EH (cell line): ENCODE results near the gene PRRT3.
"Not testable (repeated sequence)": the region's sequence is repeated elsewhere in the genome, so short reads cannot be mapped to it uniquely, and the experiment has no call there.

ENCODE experiments used
- DNase-seq: peaks from one replicate; pipeline ENCODE4 v3.0.0-alpha.2; 2015; ENCODE audit warnings: low read depth

PRRT3 gene

DNA sequence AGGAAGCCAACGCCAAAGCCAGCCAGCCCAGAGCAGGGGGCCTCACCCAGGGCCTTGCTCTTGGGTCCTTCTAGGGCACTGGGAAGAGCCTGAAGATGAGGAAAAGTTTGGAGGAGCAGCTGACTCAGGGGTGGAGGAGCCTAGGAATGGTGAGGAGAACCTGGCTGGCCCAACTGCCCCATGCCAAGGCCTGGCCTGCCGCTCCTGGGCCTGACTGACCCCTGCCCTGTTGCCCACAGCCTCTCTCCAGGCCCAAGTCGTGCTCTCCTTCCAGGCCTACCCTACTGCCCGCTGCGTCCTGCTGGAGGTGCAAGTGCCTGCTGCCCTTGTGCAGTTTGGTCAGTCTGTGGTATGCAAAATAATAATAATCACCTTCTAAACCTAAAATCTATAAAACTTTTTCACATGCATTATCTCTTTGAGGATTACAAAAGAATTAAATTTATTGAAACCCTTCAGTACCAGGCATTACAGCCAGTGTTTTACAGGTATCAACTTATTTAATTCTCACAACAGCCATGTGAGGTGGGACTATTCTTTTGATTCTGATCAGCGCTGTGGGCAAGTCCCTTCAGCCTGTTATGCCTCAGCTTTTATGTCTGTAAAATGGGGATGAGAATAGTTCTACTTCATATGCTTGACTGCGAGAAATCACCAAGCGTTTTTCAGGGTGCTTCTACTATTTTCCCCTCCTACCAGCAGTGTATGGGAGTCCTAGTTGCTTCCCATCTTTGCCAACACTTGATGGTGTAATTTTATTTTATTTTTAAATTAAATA lies 33.8 kb downstream of the PRRT3 start:
- DNase-seq = no peak

DNA sequence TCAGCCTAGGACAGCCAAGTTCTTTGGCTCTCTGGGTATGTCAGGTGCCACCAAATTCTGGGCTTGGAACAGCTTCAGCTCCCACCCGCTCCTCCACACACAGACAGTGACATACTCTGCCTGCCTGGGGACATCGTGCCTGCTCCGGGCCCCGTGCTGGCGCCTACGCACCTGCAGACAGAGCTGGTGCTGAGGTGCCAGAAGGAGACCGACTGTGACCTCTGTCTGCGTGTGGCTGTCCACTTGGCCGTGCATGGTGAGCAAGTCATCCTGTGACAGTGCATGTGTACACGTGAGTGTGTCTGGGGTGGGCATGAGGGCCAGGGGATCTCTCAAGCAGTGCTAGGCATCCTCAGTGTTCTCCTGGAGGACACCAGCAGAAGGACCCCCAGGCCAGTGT lies 34.4 kb downstream of the PRRT3 start:
- DNase-seq = no peak

DNA sequence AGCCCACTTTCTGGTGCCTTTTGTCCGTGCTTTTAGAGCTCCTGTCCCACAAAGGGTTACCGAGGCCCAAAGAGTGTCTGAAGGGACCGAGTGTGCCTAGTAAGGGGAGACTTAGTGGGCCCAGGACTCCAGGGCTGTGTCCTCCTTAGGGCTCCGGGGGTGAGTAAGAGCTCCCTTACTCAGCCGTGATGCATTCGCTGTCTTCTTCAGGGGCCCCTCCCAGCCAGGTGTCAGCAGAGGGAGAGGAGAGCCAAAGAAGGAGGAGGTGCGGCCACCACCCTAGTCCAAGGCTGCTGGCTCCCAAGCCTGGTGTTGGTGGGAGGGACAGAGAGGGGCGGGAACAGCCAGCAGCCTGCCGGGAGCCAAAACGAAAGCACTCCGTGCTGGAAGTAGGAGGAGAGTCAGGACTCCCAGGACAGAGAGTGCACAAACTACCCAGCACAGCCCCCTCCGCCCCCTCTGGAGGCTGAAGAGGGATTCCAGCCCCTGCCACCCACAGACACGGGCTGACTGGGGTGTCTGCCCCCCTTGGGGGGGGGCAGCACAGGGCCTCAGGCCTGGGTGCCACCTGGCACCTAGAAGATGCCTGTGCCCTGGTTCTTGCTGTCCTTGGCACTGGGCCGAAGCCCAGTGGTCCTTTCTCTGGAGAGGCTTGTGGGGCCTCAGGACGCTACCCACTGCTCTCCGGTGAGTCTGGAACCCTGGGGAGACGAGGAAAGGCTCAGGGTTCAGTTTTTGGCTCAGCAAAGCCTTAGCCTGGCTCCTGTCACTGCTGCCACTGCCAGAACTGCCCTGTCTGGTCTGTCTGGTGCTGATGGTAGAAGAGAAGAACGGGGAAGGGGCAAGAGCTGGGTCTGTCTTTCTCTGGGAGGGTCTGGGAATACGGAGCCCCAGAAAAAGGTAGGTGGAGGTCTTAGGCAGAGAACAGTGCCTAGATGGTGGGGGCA lies 35.2 kb downstream of the PRRT3 start, which contains the start of gene IL17RC:
Gene IL17RC (plus strand): TSS at position 365 of the 947 bp plus-strand sequence. CDS start 218 bp downstream, at position 583.
- peak; percentile 91 for DNase-seq

DNA sequence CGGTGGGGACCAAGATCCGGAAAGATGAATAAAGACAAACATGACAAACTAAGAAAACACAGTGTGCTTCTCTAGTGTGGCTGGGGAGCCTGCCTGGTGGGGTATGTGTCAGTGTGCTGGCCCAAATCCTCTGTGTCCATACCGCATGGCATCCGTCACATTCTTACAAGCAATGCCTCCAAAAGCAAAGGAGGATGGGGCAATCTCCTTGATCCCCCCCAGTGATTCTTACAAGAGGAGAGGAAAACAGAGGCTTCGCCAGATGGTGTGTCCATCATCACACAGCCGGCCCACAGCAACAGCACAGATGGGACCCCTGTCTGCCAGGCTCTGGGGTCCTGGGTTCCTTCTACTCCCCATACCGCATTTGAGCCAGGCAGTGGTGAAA lies 35.9 kb downstream of the PRRT3 start:
- DNase-seq = peak; percentile 64

DNA sequence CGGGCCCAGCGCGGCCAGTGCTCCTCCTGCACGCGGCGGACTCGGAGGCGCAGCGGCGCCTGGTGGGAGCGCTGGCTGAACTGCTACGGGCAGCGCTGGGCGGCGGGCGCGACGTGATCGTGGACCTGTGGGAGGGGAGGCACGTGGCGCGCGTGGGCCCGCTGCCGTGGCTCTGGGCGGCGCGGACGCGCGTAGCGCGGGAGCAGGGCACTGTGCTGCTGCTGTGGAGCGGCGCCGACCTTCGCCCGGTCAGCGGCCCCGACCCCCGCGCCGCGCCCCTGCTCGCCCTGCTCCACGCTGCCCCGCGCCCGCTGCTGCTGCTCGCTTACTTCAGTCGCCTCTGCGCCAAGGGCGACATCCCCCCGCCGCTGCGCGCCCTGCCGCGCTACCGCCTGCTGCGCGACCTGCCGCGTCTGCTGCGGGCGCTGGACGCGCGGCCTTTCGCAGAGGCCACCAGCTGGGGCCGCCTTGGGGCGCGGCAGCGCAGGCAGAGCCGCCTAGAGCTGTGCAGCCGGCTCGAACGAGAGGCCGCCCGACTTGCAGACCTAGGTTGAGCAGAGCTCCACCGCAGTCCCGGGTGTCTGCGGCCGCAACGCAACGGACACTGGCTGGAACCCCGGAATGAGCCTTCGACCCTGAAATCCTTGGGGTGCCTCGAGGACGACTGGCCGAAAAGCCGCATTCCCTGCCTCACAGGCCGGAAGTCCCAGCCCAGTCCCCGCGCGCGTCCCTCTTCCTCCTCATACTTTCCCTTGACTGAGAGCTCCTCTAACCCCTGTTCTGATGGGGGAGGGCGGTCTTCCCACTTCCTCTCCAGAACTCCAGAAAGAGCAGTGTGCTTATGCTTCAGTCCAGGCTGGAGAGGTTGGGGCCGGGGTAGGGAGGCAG lies 36.7 kb downstream of the PRRT3 start:
- DNase-seq = peak; percentile 84

DNA sequence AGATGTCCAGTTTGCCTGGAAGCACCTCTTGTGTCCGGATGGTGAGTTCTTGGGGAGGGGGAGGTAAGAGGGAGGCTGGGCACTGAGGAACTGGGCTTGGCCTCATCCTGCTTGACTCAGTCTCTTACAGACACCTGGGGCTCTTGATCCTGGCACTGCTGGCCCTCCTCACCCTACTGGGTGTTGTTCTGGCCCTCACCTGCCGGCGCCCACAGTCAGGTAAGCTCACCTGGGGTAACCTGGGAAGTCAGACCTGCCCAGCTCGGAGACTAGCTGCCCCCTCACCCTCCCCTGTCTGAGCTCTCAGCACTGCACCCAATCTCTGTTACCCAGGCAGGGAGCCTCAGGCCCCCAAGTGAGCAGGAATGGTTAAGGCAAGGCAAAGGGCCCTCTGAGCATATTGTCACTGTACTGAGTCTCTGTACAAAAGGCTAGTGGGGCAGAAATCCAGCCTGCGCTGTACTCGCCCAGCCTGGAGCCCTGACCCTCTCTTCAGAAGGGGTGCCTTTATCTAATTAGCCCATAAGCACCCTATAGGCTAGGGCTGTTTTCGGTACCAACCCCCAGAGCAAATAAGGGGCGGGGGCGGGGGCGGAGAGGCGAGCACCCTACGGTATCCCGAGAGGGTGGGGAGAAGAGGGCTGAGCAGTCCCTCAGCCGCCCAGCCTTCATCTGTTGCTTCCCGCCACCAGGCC lies 37.5 kb downstream of the PRRT3 start:
- no peak for DNase-seq

DNA sequence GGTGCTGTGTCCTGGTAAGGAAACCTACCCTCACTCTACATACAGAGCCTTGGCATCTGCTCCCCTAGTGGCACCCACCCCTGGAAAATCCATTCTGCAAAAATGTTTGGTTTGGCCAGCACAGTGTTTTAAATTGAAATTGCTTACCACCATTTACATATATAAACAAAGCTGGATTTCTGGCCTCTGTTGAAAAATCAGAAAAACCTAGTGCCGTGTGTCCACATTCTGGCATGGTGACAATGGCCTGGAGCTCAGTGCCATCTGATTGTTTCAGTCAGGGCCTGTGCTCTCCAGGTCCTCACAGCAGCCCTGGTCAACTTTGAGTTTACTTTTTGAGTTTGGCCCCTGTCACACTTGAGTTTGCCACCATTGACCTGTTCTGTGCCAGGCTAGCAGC lies 38.2 kb downstream of the PRRT3 start:
- DNase-seq = no peak

DNA sequence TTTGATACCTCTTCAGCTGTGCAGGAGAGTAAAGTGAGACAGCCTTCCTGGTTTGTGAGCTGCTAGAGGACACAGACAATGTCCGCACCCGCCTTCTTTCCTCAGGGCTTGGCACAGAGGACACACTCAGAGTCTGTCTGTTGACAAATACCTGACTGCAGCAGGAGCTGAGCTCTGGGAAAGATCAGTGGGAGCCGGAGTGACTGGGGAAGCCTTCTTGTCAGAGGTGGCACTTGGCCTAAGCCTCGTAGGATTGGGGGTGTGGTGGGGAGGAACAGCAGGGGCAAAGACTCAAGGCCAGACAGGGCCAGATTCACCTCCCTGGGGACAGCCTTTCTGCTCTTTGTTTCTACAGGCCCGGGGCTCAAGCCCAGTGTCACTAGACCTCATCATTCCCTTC lies 38.6 kb downstream of the PRRT3 start:
- DNase-seq = no peak

DNA sequence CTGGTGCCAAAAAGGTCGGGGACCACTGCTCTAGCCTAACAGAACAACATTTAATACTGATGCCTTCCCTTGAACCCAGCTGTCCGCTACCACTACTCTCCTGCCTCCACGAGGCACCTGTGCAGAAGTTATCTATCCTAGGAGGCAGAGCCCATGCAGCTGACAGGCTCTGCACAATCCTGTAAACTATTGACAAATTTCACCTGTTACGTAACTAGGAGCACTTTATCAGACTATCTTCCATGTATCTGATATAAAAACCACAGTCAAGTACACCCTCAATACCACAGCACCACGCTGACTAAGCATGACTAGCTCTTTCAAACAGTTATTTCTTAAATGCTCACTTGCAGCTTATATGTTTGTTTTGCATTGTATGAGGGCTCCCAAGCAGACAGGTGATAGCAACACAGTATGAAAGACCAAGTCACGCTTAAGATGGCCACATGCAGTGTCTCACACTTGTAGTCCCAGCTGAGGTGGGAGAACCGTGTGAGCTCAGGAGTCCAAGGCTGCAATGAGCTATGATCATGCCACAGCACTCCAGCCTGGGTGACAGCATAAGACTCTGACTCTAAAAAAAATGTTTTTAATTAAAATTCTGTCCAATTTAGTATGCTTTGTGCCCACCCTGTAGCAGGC lies 39.8 kb downstream of the PRRT3 start:
- peak; percentile 31 for DNase-seq

DNA sequence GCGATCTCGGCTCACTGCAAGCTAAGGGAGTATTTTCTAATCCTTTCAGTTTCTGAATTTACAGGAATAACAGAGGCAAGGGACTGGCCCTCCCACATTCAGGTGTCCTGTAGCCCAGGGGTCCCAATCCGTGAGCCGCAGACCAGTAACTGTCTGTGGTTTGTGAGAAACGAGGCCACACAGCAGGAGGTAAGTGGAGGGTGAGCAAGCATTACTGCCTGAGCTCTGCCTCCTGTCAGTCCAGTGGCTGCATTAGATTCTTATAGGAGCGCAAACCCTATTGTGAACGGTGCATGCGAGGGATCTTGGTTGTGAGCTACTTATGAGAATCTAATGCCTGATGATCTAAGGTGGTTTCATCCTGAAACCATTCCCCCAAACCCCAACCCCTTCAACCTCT lies 40.3 kb downstream of the PRRT3 start:
- no peak for DNase-seq

DNA sequence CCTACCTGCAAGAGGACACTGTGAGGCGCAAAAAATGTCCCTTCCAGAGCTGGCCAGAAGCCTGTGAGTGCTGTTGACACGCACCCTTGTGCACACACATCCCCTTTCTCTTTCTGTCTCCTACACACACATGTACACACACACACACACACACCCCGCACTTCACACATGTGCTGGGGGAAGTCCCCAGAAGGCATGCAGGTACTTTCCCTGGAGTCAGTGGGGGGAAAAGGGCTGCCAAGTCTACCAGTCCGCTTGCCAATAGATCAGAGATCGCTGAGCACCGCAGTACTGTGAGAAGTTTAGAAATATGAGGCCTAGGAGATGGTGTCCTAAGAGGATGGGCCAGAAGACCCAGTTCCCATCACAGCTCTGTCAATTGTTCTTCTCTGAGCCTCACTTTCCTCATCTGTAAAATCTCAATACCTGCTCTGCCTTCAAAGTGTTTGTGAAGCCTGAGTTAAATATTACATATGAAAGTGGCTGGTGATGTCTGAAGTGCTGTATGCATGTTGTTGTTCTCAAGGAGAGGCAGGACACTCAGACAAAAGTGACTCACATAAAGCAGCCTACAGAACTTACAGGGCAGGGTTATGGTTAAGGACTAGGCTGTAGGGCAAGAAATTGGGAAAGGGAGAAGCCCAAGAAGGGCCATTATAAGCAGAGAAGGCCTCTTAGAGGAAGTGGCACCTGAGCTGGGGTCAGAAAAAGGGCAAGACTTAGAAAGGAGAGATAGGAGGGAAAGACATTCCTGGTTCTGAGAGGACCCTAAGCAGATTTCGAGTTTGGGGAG lies 42.8 kb downstream of the PRRT3 start:
- no peak for DNase-seq

DNA sequence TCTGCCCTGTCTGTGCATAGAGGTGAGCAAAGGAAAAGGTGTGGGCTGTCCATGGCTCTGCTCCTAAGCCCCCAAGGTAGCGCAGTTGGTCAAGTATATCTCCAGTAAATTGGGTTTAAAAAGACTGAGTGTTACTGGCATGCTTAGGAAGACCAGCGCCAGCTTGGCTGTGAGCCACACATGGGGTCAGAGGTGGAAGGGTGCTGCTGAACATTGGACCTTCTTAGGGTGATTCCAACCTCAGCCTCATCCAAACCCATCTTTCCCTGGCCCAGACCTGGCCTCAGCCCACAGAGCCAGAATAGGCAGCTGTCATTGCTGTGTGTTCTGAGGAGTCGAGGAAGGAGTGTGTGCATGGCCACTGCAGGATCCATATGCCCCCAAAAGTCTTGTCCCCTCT lies 43.9 kb downstream of the PRRT3 start:
- DNase-seq = no peak

DNA sequence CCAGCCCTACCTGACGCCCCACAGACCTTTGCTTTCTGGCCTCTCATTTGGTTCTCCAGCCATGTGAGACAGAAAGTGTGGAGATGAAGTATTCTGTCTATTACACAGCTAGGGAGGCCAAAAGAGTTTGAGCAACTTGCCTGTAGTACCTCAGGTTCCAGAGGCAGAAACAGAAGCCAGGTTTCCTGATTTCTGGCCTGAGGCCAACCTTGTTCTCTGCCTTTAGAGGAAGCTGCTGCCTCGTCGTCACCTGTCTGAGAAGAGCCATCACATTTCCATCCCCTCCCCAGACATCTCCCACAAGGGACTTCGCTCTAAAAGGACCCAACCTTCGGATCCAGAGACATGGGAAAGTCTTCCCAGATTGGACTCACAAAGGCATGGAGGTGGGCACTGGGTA lies 45.7 kb downstream of the PRRT3 start:
- DNase-seq = no peak

DNA sequence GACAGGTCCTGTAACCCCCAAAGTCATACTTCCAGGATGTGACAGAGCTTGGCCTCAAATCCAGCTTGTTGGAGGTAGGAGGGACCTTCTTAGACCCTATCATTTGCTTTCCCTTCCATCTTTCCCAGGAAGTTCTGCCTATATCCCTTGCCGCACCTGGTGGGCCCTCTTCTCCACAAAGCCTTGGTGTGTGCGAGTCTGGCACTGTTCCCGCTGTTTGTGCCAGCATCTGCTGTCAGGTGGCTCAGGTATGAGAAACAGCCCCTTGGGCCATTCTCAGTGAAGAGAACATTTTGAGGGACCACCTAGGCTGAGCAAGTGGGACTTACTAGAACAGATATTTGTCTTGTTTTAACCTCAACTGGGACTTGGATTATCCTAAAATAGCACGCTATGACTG lies 48.3 kb downstream of the PRRT3 start:
- DNase-seq = no peak

DNA sequence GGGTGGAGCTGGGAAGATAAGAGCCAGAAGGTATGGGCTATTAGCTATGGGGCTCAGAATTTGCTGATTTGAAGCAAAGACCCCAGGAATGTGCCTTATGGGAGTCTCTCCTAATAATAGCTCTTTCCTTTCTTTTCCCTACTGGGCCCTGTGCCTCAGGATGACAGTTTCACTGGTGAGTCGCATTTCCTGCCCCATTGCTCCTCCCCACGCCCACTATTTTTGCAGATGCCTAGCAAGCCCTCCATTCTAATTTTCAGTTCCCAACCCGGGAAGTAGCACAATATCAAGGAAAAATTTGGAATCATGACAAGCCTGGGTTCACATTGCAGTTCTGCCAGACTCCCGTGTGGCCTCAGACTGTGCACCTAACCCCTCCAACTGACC lies 49.0 kb downstream of the PRRT3 start:
- peak; percentile 74 for DNase-seq

DNA sequence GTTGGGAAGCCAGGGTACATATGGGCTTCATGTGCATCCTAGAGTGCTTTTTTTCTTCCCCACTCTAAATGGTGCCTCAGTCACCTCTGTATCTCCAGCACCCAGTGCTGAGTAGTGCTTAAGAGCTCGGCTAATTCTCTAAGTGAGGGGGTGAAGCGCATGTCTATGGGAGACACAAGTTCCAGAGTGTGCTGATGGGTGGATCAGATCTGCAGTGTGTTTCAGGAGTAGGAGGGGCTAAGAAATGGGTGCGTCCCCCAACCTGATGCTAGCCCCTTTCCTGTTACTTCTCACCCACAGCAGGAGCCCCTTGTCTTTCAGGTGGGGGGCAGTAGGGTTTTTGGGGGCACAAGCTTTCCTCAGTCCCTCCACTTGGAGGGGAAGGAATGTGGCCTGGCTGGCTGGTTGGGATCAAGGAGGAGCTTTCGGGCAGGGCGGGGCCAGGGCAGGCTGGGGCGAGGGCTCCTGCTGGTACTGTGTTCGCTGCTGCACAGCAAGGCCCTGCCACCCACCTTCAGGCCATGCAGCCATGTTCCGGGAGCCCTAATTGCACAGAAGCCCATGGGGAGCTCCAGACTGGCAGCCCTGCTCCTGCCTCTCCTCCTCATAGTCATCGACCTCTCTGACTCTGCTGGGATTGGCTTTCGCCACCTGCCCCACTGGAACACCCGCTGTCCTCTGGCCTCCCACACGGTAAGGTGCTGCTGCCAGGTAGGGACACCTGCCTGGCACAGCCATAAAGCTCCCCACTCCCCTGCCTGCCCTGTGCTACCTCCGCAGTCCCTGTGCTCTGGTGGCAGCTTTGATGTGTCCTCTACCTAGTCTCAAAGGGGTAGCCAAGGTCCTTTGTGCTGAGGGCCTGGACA lies 49.6 kb downstream of the PRRT3 start, which contains the start of gene IL17RE:
Gene IL17RE (plus strand): TSS at position 477 of the 866 bp plus-strand sequence. CDS start 85 bp downstream, at position 562.
- DNase-seq = peak; percentile 27

DNA sequence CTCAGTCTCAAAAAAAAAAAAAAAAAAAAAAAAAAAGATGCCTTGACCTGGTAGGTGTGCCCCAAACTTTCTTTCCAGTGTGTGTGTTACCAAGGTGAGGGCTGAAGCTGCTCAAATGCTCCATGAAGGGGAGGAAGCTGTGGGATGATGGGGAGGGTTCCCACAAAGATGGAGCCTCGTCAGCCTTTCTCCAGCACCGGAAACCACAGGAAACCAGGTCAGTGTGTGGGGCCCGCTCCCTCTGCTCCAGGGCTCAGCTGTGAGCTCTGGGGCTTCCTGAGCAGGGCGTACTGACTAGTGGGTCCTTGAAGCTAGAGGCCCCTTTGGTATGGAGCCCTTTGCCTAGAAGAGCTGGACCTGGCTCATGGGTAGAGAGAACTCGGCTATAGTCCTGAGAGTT lies 50.2 kb downstream of the PRRT3 start:
- no peak for DNase-seq

DNA sequence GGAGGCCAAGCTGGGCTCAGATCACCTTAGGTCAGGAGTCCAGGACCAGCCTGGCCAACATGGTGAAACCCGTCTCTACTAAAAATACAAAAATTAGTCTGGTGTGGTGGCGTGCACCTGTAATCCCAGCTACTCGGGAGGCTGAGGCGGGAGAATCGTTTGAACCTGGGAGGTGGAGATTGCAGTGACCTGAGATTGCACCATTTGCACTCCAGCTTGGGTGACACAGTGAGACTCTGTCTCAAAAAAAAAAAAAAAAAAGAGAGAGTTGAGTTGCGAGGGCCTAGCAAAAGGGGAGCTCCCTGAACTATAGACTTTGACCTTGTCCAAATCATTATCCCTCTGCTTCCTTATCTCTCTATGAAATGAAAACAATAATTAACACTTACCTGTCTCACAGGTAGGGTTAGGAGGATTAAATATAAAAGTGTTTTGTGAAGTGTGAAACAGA lies 51.2 kb downstream of the PRRT3 start:
- not testable (repeated sequence) for DNase-seq

DNA sequence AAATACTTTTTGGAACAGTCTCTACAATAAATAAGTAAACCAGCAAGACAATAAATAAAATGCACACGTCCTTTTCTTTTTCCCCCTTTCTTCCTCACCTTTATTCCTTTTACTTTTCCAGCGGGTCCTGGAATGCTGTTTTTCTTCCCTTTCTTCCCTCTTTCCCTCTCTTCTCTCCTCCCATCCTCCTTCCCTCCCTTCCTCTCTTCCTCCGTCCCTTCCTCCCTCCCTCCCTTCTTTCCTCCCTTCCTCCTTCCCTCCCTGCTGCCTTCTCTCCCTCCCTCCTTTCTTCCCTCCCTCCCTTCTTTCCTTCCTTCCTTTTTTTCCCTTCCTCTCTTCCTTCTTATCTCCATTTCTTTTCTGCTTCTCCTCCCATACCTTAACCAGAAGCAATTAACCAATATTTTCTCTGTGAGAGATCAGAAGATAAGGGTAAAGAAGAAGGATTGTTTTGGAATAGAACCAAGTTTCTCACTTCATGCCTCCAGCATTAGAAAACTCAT lies 52.9 kb downstream of the PRRT3 start:
- DNase-seq = no peak
